Brain microvascular endothelial cell (primary cell): Measurements from ENCODE around the gene ZNF385A.

ENCODE experiments used
- DNase-seq: peaks from one replicate; pipeline ENCODE4 v3.0.0-alpha.2; 2020
- H3K27ac ChIP-seq: fragments of 250-450 bp; sonication (Bioruptor Pico); 2 replicates; pipeline ENCODE4 v1.5.1; 2020; ENCODE audit warnings: mild to moderate bottlenecking, moderate library complexity
- H3K27me3 ChIP-seq: fragments of 250-450 bp; sonication (Bioruptor Pico); replicated peaks from 2 replicates; pipeline ENCODE4 v1.5.1; 2020; ENCODE audit warnings: mild to moderate bottlenecking
- H3K36me3 ChIP-seq: fragments of 250-450 bp; sonication (Bioruptor Pico); replicated peaks from 2 replicates; pipeline ENCODE4 v1.5.1; 2020; ENCODE audit warnings: mild to moderate bottlenecking
- H3K4me3 ChIP-seq: 2 replicates; pipeline ENCODE4 v1.5.1; 2011; ENCODE audit warnings: low read depth, mild to moderate bottlenecking, control low read depth, low read length, moderate library complexity
- in situ Hi-C: cut with HindIII; loops from 2 replicates; pipeline ENCODE4 v1.10.0; 2017; ENCODE audit warnings: low sequenced_read_pairs, low pct_ligation_motif_present
- TF ChIP-seq, protein P1 (sequence below): IDR thresholded peaks from 2 replicates; pipeline ENCODE4 v1.5.1; 2011; ENCODE audit warnings: low read depth, mild to moderate bottlenecking, moderate library complexity, low read length, control low read depth, inconsistent platforms; ENCODE audit errors: missing control alignments

The ZNF385A gene

DNA sequence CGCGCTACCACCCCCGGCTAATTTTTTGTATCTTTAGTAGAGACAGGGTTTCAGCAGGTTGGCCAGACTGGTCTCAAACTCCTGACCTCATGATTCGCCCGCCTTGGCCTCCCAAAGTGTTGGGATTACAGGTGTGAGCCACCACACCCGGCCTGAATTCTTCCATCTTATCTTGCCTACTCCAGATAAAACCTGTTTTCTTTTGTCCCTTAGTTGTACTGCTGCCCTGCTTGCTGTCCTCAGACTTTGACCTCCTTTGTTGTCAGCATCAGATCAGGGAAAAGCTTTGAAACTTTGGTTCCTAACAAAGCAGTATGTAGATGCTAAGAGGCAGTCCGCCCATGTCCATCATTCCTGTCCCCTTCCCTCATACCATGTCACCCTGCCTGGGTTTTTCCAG lies 43.7 kb downstream of the ZNF385A start:
- Histone ChIP-seq H3K36me3 (peaks cover 43% of the 10 kb centered on the region), H3K27ac (no peak overlapping the region), H3K27me3 (no peaks in the 10 kb centered on the region), H3K4me3 (no peak overlapping the region)
- no peak for DNase-seq
- in situ Hi-C loops, result no loop called here
- TF ChIP-seq, protein P1, sequence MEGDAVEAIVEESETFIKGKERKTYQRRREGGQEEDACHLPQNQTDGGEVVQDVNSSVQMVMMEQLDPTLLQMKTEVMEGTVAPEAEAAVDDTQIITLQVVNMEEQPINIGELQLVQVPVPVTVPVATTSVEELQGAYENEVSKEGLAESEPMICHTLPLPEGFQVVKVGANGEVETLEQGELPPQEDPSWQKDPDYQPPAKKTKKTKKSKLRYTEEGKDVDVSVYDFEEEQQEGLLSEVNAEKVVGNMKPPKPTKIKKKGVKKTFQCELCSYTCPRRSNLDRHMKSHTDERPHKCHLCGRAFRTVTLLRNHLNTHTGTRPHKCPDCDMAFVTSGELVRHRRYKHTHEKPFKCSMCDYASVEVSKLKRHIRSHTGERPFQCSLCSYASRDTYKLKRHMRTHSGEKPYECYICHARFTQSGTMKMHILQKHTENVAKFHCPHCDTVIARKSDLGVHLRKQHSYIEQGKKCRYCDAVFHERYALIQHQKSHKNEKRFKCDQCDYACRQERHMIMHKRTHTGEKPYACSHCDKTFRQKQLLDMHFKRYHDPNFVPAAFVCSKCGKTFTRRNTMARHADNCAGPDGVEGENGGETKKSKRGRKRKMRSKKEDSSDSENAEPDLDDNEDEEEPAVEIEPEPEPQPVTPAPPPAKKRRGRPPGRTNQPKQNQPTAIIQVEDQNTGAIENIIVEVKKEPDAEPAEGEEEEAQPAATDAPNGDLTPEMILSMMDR, result no peak

DNA sequence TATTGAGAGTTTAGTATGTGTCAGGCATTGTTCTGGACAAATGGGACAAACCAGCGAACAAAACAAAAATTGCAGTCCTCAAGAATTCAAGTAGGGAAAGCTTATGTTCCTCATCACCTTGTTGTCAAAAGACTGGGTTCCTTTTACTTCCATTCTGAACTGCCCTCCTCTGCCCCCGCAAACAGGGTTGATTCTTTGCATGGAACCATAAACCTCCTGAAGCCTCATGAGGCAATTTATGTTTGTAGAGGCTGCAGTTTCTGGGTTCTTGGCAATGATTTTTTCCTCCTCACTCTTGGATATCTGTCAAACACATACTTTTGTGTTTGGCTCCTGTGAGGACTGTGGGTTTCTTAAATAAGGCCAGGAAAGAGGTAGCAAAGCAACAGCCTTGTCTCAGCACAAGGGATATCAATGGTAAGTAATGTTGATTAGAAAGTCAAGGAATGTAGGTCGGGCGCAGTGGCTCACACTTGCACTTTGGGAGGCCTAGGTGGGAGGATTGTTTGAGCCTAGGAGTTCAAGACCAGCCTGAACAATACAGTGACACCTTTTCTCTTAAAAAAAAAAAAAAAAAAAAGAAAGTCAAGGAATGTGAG lies 45.7 kb downstream of the ZNF385A start:
- in situ Hi-C loops, result no loop called here
- DNase-seq, result no peak
- Histone ChIP-seq H3K36me3 (peaks cover 32% of the 10 kb centered on the region), H3K4me3 (no peak overlapping the region), H3K27me3 (no peaks in the 10 kb centered on the region), H3K27ac (no peak overlapping the region)
- TF ChIP-seq, protein P1, result no peak

DNA sequence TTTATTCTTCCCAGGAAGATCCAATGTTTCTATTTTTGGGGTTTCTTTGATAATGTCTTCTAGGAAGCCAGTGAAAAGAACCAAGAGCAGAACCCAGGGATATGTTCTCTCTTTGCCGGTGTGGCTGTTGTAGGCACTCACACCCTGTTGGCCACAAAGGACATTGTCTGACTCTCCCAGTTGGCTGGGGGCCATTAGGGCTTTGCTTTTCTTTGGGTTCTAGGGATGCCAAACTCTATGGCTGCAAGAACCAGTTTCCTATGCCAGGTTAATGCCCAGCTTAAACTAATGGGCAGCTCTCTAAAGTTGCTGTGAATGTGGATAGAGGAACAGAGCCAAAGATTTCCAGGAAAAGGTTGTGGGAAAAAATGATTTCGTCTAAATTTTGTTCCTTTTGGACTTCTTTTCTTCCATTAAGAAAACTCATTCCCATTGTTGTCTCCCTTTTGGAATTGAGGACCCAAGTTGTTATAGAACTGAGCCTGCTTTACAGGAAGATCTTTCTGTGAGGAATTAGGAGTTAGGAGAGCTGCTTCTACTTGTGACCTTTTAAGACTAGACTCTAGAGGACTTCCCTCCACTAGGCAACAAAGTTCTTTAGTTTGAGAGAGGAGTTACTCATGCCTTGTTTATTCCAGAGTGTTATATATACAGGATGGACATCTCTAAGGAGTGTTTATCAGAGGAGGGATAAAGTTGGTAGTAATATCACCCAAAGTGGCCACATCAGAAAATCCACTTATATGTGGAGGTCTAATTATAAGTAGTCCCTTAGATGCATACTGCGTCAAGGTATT lies 46.5 kb downstream of the ZNF385A start:
- Histone ChIP-seq H3K27me3 (no peaks in the 10 kb centered on the region), H3K4me3 (no peak overlapping the region), H3K27ac (no peak overlapping the region), H3K36me3 (peaks cover 25% of the 10 kb centered on the region)
- TF ChIP-seq, protein P1, result no peak
- in situ Hi-C loops, result no loop called here
- no peak for DNase-seq

DNA sequence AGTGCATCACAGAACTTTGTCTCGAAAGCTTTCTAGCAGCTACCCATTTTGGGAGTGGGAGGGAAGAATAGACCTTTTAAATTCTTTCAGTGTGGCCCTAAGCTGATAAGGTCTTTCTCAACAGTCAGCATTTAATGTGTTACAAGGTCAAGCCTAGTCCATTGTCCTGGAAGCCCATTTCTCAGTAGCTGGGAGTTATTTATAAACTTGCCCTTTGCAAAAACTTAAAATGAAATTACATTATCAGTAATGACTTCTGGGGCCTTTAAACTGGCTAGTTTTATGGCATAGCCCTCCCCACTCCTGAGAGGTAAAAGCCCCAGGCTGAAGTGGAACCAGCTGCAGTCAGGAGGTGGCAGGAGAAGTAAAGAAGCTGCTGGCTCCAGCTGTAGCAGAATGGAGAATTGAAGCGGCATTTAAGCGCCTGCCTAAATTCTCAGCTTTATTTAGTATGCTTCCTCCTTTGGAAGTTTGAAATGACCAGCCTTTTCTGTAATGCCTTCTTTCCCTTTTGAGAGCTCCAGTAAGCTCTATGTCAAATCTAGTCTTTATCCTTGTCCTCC lies 47.2 kb downstream of the ZNF385A start:
- Histone ChIP-seq H3K27ac (no peak overlapping the region), H3K36me3 (peaks cover 20% of the 10 kb centered on the region), H3K27me3 (no peaks in the 10 kb centered on the region), H3K4me3 (no peak overlapping the region)
- TF ChIP-seq, protein P1, result peak; percentile 18
- no peak for DNase-seq
- in situ Hi-C loops, result no loop called here

DNA sequence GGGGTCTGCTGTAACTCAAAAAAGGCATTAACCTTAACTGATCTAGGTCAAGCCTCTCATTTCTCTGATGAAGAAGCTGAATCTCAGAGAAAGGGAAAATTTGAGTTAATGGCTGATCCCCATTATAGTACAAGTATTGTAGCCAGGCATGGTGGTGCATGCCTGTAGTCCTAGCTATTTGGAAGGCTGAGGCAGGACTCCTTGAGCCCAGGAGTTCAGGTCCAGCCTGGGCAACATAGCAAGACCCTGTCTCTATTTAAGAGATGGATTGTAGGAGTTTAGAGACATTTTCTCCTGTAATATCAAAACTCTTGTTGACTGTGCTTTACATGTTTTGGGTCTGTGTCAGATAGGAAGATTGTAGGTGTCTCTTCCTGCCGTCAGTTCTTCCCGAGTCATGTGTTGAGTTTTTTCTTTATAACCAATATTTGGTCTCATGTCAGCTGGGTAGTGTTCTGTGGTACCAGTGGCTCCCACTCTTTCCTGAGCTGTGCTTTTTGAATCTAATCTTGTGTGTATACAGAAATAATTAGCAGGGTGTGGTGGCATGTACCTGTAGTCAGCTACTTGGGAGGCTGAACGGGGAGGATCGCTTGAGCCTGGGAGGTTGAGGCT lies 51.0 kb downstream of the ZNF385A start:
- Histone ChIP-seq H3K27ac (no peak overlapping the region), H3K4me3 (no peak overlapping the region), H3K36me3 (peaks cover 2% of the 10 kb centered on the region), H3K27me3 (no peaks in the 10 kb centered on the region)
- TF ChIP-seq, protein P1, result no peak
- DNase-seq, result no peak
- in situ Hi-C loops, result no loop called here
